CD4-positive, alpha-beta memory T cell (primary cell): ENCODE data around the gene FNBP1L. TPM values are rescaled to one million over a fixed set of nuclear protein-coding genes. Genes with fewer than 3 reads are reported as not detected.
"Not testable (repeated sequence)": the region's sequence is repeated elsewhere in the genome, so short reads cannot be mapped to it uniquely, and the experiment has no call there.

Source experiments
- CTCF ChIA-PET: fragments of 350-600 bp; sonication (Branson Sonifier 250); formaldehyde crosslinking; loops from one replicate; lab custom pipeline; 2021; ENCODE audit warnings: inconsistent platforms; ENCODE audit not compliant: partially characterized antibody; lab: Charles Lee
- POLR2A ChIA-PET: fragments of 350-600 bp; sonication (Branson Sonifier 250); formaldehyde crosslinking; loops from one replicate; lab custom pipeline; 2021; ENCODE audit not compliant: partially characterized antibody; lab: Charles Lee
- DNase-seq, 5 donors: peaks; one replicate each; pipeline versions ENCODE4 v3.0.0 to v3.0.0-alpha.2; 2020 to 2022; ENCODE audit warnings: mixed read lengths in 1 of 5
- H3K27ac ChIP-seq: one replicate; pipeline ENCODE4 v1.7.0; 2013; ENCODE audit warnings: low read depth, low read length
- H3K27me3 ChIP-seq: 2 replicates; pipeline ENCODE4 v1.7.0; 2013; ENCODE audit warnings: mild to moderate bottlenecking, low read length, moderate library complexity; ENCODE audit not compliant: insufficient read depth
- H3K36me3 ChIP-seq: 2 replicates; pipeline ENCODE4 v1.7.0; 2013; ENCODE audit warnings: mild to moderate bottlenecking, low read length, moderate library complexity; ENCODE audit not compliant: insufficient read depth
- H3K4me1 ChIP-seq: 2 replicates; pipeline ENCODE4 v1.7.0; 2013; ENCODE audit warnings: mild to moderate bottlenecking, low read length, moderate library complexity; ENCODE audit not compliant: insufficient read depth
- H3K4me3 ChIP-seq, 2 donors: one replicate each; pipeline ENCODE4 v1.7.0; 2013; ENCODE audit warnings: low read length in 2 of 2, mild to moderate bottlenecking in 1 of 2
- H3K9me3 ChIP-seq, 2 donors: one replicate each; pipeline ENCODE4 v1.7.0; 2013; ENCODE audit warnings: low read length in 2 of 2, control low read depth in 1 of 2; ENCODE audit not compliant: control insufficient read depth in 1 of 2
- H3K27ac Mint-ChIP-seq, 7 donors: one replicate each; pipeline ENCODE4 v1.8.0; 2020 to 2021; ENCODE audit warnings: mixed read lengths in 7 of 7, mild to moderate bottlenecking in 6 of 7, inconsistent platforms in 3 of 7, moderate library complexity in 3 of 7
- H3K27me3 Mint-ChIP-seq, 2 donors: one replicate each; pipeline ENCODE4 v1.8.0; 2020 to 2021; ENCODE audit warnings: mixed read lengths in 2 of 2
- H3K36me3 Mint-ChIP-seq, 2 donors: one replicate each; pipeline ENCODE4 v1.8.0; 2020 to 2021; ENCODE audit warnings: mixed read lengths in 2 of 2, inconsistent platforms in 1 of 2, mild to moderate bottlenecking in 1 of 2
- H3K4me1 Mint-ChIP-seq, 4 donors: one replicate each; pipeline ENCODE4 v1.8.0; 2020 to 2021; ENCODE audit warnings: mixed read lengths in 4 of 4, mild to moderate bottlenecking in 1 of 4
- H3K4me3 Mint-ChIP-seq, 8 donors: one replicate each; pipeline ENCODE4 v1.8.0; 2020 to 2021; ENCODE audit warnings: mixed read lengths in 8 of 8, mild to moderate bottlenecking in 7 of 8, moderate library complexity in 6 of 8, inconsistent platforms in 3 of 8
- H3K9me3 Mint-ChIP-seq, 8 donors: one replicate each; pipeline ENCODE4 v1.8.0; 2020 to 2021; ENCODE audit warnings: mixed read lengths in 8 of 8, mild to moderate bottlenecking in 5 of 8, inconsistent platforms in 3 of 8, moderate library complexity in 1 of 8
- intact Hi-C: fragments of 100-400 bp; cut with micrococcal nuclease; formaldehyde crosslinking; loops from one replicate; pipeline ENCODE4 v1.15.1; 2023
- polyA plus RNA-seq, 2 donors: library from polyadenylated mRNA; unstranded; fragments of 300-500 nt; fragmentation: Illumina TruSeq; gene quantifications; one replicate each; pipeline ENCODE4 v1.2.3, GENCODE V29; 2021
- total RNA-seq, 2 experiments: library from RNA; stranded (reverse); gene quantifications; one replicate each; pipeline ENCODE4 v1.2.3, GENCODE V29; 2021

Gene FNBP1L
- total and polyA plus RNA-seq, 4 experiments from 2014 or later, result 0.53 to 2.2 (median 1.6) TPM

DNA sequence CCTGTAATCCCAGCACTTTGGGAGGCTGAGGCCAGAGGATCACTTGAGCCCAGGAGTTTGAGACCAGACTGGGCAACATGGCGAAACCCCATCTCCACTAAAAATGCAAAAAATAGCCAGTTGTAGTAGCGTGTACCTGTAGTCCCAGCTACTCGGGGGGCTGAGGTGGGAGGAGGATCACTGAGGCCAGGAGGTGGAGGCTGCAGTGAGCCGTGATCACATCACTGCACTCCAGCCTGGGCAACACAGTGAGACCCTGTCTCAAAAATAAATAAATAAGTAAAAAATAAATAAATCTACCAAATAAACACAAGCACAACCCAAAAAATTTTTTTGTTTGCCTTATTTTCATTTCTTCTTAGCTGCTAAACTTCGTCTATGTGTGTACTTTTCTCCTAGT, 34.0 kb downstream of the FNBP1L start:
- intact Hi-C loops, H3K27me3 ChIP-seq, H3K27ac Mint-ChIP-seq, H3K27ac ChIP-seq, H3K4me3 ChIP-seq, CTCF ChIA-PET, H3K36me3 ChIP-seq, H3K4me1 ChIP-seq, H3K4me3 Mint-ChIP-seq, H3K4me1 Mint-ChIP-seq, DNase-seq, H3K9me3 ChIP-seq, H3K27me3 Mint-ChIP-seq, POLR2A ChIA-PET: not testable (repeated sequence)
- Mint-ChIP-seq H3K9me3 (peaks cover 7 to 39% (median 30%) of the 10 kb centered on the region in 8 donors), H3K36me3 (peaks cover 0 to 17% of the 10 kb centered on the region in 2 donors)

DNA sequence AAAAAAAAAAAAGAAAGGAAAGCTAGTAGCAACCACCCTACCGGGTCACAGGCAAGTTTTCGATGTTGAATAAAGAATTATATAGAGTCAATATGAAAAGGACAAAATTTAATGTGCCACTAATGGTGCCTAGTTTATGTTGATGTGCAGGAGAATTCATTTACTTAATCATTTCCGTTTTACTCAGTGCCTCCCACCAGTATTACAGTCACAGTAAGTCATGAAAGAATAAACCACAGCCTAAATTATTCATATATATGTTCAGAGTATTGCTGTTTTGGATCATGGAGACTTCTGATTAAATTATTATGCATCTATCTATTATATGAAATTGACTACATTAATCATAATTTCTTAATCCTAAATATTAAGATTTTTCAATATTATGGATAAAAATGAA, 35.3 kb downstream of the FNBP1L start:
- CTCF ChIA-PET, result no interaction called here
- no peaks in the 10 kb centered on the region for H3K36me3 ChIP-seq
- H3K27me3 ChIP-seq, result no peaks in the 10 kb centered on the region
- no peaks in the 10 kb centered on the region for H3K9me3 ChIP-seq
- DNase-seq, result no peak
- Mint-ChIP-seq H3K9me3 (peaks cover 4 to 31% (median 25%) of the 10 kb centered on the region in 8 donors), H3K36me3 (peaks cover 0 to 13% of the 10 kb centered on the region in 2 donors), H3K27me3 (peaks cover 0 to 2% of the 10 kb centered on the region in 2 donors), H3K4me3 (no peak overlapping the region), H3K27ac (no peak overlapping the region), H3K4me1 (no peaks in the 10 kb centered on the region)
- no peak overlapping the region for H3K27ac ChIP-seq
- POLR2A ChIA-PET, result no interaction called here
- intact Hi-C loops, result no loop called here
- H3K4me1 ChIP-seq, result no peaks in the 10 kb centered on the region
- no peak overlapping the region for H3K4me3 ChIP-seq

DNA sequence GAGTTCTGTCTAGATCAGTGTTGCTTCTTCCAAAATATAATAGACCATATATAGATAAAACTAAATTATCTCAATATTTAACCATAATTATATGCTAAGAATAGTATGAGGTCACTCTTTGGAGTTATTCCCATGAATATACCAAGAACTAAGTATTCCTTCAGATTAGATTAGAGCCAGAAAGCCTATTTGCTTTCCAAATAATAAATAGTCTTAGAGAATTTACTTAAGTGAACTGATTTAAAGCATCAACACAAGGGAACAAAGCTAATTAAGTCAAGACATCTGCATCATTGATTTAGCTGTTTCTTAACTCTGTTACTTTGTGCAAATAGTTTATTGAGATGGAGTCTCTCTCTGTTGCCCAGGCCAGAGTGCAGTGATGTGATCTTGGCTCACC, 35.7 kb downstream of the FNBP1L start:
- Histone ChIP-seq H3K4me3 (no peak overlapping the region), H3K27me3 (no peaks in the 10 kb centered on the region), H3K4me1 (no peaks in the 10 kb centered on the region), H3K36me3 (no peaks in the 10 kb centered on the region), H3K9me3 (no peaks in the 10 kb centered on the region), H3K27ac (no peak overlapping the region)
- H3K27ac Mint-ChIP-seq, result no peak overlapping the region
- intact Hi-C loops, result no loop called here
- H3K36me3 Mint-ChIP-seq, result peaks cover 0 to 10% of the 10 kb centered on the region in 2 donors
- ChIA-PET CTCF (no interaction called here), POLR2A (no interaction called here)
- DNase-seq, result no peak
- H3K9me3 Mint-ChIP-seq, result peaks cover under 1 to 27% (median 20%) of the 10 kb centered on the region in 8 donors
- no peak overlapping the region for H3K4me3 Mint-ChIP-seq
- no peaks in the 10 kb centered on the region for H3K4me1 Mint-ChIP-seq
- peaks cover 0 to 2% of the 10 kb centered on the region in 2 donors for H3K27me3 Mint-ChIP-seq

DNA sequence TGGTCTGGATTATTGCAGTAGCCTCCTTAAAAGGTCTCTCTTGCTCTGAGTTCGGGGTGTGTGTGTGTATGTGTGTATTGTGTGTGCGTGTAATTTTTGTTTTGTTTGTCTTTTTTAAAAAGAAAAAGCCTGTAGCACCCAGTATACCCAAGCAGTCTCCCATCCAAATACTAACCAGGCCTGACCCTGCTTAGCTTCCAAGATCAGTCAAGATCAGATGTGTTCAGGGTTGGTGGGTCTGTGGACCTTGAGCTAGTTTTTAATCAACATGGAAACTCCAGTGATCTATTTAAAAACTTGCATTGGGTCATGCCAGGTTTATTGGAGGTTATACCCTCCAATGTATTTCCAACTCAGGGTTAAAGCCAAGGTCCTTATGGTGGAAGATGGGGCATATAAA, 40.3 kb downstream of the FNBP1L start:
- Mint-ChIP-seq H3K27me3 (peaks cover 0 to 6% of the 10 kb centered on the region in 2 donors), H3K9me3 (peaks cover 0 to 2% (median 0%) of the 10 kb centered on the region in 8 donors), H3K4me1 (no peaks in the 10 kb centered on the region), H3K27ac (no peak overlapping the region), H3K36me3 (no peaks in the 10 kb centered on the region), H3K4me3 (no peak overlapping the region)
- Histone ChIP-seq H3K36me3 (no peaks in the 10 kb centered on the region), H3K4me3 (no peak overlapping the region), H3K9me3 (no peaks in the 10 kb centered on the region), H3K27me3 (no peaks in the 10 kb centered on the region), H3K27ac (no peak overlapping the region), H3K4me1 (no peaks in the 10 kb centered on the region)
- no peak for DNase-seq
- CTCF ChIA-PET, result no interaction called here
- intact Hi-C loops, result no loop called here
- POLR2A ChIA-PET, result no interaction called here

DNA sequence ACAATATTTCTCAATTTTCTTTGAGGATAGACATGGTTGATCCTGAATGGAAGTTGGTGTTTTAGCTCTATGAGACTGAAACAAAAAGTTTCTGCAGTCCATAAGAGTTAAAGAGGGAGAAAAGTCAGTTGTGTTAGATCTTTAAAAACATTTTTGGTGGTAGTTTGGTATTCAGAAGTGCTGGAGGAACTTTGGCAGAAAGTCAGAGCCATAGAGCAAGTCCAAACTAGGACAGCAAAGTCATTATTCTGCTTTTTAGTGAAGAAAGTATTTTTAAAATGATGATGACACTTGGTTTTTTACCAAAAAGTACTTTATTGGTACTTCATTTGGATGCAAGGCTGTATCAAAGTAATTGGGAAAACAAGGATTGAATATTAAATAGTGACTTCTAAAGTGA, 41.8 kb downstream of the FNBP1L start:
- peaks cover 0 to 2% of the 10 kb centered on the region in 2 donors for H3K36me3 Mint-ChIP-seq
- DNase-seq, result no peak
- peaks cover 0 to 8% of the 10 kb centered on the region in 2 donors for H3K27me3 Mint-ChIP-seq
- Histone ChIP-seq H3K4me3 (no peak overlapping the region), H3K36me3 (no peaks in the 10 kb centered on the region), H3K27ac (no peak overlapping the region), H3K27me3 (no peaks in the 10 kb centered on the region), H3K4me1 (no peaks in the 10 kb centered on the region), H3K9me3 (no peaks in the 10 kb centered on the region)
- ChIA-PET POLR2A (no interaction called here), CTCF (no interaction called here)
- H3K4me1 Mint-ChIP-seq, result no peaks in the 10 kb centered on the region
- intact Hi-C loops, result no loop called here
- peaks cover 0 to 4% (median 1%) of the 10 kb centered on the region in 8 donors for H3K9me3 Mint-ChIP-seq
- H3K27ac Mint-ChIP-seq, result no peak overlapping the region
- H3K4me3 Mint-ChIP-seq, result no peak overlapping the region

DNA sequence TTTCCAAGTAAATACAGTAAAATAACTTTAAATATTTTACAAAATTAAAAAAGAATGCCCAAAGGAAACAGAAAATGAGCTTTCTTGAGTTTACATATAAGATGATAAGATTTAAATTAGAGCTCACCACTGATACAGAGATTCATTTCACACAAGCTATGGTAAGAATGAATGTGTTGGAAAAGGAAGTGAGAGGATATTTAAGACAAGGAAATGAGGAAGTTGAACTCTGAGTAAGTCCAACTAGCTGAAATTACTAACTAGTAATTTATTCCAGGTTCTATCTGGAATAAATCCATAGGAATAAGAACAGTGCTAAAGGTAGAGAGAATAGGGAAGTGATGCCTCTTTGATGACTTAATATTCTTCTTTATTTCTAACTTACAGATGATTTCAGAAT, 42.4 kb downstream of the FNBP1L start:
- no peaks in the 10 kb centered on the region for H3K36me3 ChIP-seq
- CTCF ChIA-PET, result no interaction called here
- POLR2A ChIA-PET, result no interaction called here

DNA sequence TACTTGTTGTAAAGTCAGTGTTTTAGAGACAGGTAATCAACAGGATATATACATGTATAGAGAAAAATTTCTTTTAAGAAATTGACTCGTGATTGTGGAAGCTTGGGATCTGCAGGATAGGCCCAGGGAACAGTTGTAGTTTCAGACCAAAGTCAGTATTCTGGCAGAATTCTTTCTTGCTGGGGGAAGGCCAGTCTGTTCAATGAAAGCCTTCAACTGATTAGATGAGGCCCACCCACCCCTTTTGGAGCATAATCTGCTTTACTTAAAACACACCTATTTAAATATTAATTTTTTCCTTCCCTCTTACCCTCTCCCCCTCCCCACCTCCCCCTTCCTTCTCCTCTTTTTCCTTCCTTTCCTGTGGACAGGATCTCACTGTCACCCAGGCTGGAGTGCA, 48.0 kb downstream of the FNBP1L start:
- Mint-ChIP-seq H3K9me3 (peaks cover 0 to 7% (median 1%) of the 10 kb centered on the region in 8 donors), H3K4me1 (no peaks in the 10 kb centered on the region), H3K36me3 (peaks cover 0 to 6% of the 10 kb centered on the region in 2 donors), H3K27ac (no peak overlapping the region), H3K4me3 (no peak overlapping the region), H3K27me3 (peaks cover 0 to 1% of the 10 kb centered on the region in 2 donors)
- no peak overlapping the region for H3K4me3 ChIP-seq
- no peaks in the 10 kb centered on the region for H3K36me3 ChIP-seq
- no peaks in the 10 kb centered on the region for H3K27me3 ChIP-seq
- CTCF ChIA-PET, result no interaction called here
- no peaks in the 10 kb centered on the region for H3K9me3 ChIP-seq
- DNase-seq, result no peak
- no peaks in the 10 kb centered on the region for H3K4me1 ChIP-seq
- intact Hi-C loops, result no loop called here
- POLR2A ChIA-PET, result no interaction called here
- no peak overlapping the region for H3K27ac ChIP-seq

More for the DNA sequence above, 42.4 kb downstream of the FNBP1L start:
- no peaks in the 10 kb centered on the region for H3K4me1 ChIP-seq
- Mint-ChIP-seq H3K4me1 (no peaks in the 10 kb centered on the region), H3K27me3 (peaks cover 0 to 8% of the 10 kb centered on the region in 2 donors), H3K9me3 (peaks cover 0 to 7% (median 1%) of the 10 kb centered on the region in 8 donors), H3K27ac (no peak overlapping the region), H3K36me3 (peaks cover 0 to 3% of the 10 kb centered on the region in 2 donors), H3K4me3 (no peak overlapping the region)
- DNase-seq, result no peak
- H3K9me3 ChIP-seq, result no peaks in the 10 kb centered on the region
- intact Hi-C loops, result no loop called here
- no peak overlapping the region for H3K27ac ChIP-seq
- no peaks in the 10 kb centered on the region for H3K27me3 ChIP-seq
- H3K4me3 ChIP-seq, result no peak overlapping the region

DNA sequence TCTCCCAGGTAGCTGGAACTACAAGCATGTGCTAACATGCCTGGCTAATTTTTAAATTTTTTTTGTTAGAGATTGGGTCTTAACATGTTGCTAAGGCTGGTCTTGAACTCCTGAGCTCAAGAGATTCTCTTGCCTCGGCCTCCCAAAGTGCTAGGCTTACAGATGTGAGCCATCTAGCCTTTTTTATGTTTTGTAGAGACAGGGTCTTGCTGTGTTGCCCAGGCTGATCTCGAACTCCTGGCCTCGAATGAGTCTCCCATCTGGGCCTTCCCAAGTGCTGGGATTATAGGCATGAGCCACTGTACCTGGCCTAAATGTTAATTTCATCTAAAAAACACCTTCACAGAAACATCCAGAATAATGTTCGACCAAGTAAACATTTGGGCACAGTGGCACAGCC, 48.6 kb downstream of the FNBP1L start:
- Histone ChIP-seq H3K4me3 (no peak overlapping the region), H3K27me3 (no peaks in the 10 kb centered on the region), H3K4me1 (no peaks in the 10 kb centered on the region), H3K9me3 (no peaks in the 10 kb centered on the region), H3K27ac (no peak overlapping the region), H3K36me3 (no peaks in the 10 kb centered on the region)
- Mint-ChIP-seq H3K9me3 (peaks cover 0 to 7% (median 1%) of the 10 kb centered on the region in 8 donors), H3K4me3 (no peak overlapping the region), H3K27me3 (peaks cover 0 to 1% of the 10 kb centered on the region in 2 donors), H3K36me3 (peaks cover 0 to 6% of the 10 kb centered on the region in 2 donors), H3K4me1 (no peaks in the 10 kb centered on the region), H3K27ac (no peak overlapping the region)
- CTCF ChIA-PET, result no interaction called here
- POLR2A ChIA-PET, result no interaction called here
- intact Hi-C loops, result no loop called here
- DNase-seq, result no peak
